IPS DF 6.9 (cell line): Measurements from ENCODE around the gene ITGB8.

ENCODE experiments used
- DNase-seq: peaks from one replicate; pipeline ENCODE4 v3.0.0-alpha.2; 2013; ENCODE audit warnings: low read depth, low spot score
- H3K27ac ChIP-seq: one replicate; pipeline ENCODE4 v1.5.1; 2013; ENCODE audit warnings: low read length, control low read depth
- H3K27me3 ChIP-seq: 2 replicates; pipeline ENCODE4 v1.6.1; 2013; ENCODE audit warnings: mild to moderate bottlenecking, low read length; ENCODE audit not compliant: control insufficient read depth, insufficient read depth
- H3K36me3 ChIP-seq: 2 replicates; pipeline ENCODE4 v1.6.1; 2013; ENCODE audit warnings: low read length; ENCODE audit not compliant: control insufficient read depth, insufficient read depth
- H3K4me1 ChIP-seq: 2 replicates; pipeline ENCODE4 v1.6.1; 2013; ENCODE audit warnings: low read length; ENCODE audit not compliant: control insufficient read depth, insufficient read depth
- H3K4me3 ChIP-seq: 2 replicates; pipeline ENCODE4 v1.5.1; 2013; ENCODE audit warnings: mild to moderate bottlenecking, low read length
- H3K9me3 ChIP-seq: 2 replicates; pipeline ENCODE4 v1.6.1; 2013; ENCODE audit warnings: low read length, inconsistent platforms; ENCODE audit not compliant: control insufficient read depth, insufficient read depth
- WGBS: extraction: QIAGEN DNeasy Blood & Tissue Kit; methylation state at CpG from one replicate; pipeline ENCODE4 v1.1.7; 2013; ENCODE audit warnings: mixed read lengths, missing lambda C conversion rate; ENCODE audit not compliant: insufficient read length, insufficient coverage; 5-methylcytosine and 5-hydroxymethylcytosine counted together

ITGB8 gene

DNA sequence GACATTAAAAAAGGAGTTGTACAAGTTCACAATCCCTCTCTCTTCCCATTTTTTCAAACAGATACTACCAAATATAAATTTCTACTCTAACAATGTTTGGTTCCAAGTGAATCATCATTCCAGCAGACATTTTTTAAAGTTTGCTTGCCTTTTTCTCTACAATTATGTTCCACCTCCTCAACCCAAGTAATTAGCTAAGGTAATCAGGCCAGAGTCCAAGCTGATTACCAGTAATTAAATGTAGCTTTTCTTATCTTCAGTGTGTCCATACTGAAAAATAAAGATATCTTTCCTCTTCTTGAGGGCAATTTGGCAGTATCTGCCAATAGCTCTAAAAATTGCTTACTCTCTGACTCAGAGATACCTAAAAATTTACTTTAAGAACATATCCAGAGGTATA, 126.0 kb downstream of the ITGB8 start:
- no peak overlapping the region for H3K4me3 ChIP-seq
- H3K36me3 ChIP-seq = no peaks in the 10 kb centered on the region
- no peak overlapping the region for H3K27ac ChIP-seq
- DNase-seq = no peak
- no peaks in the 10 kb centered on the region for H3K9me3 ChIP-seq
- no peaks in the 10 kb centered on the region for H3K4me1 ChIP-seq
- H3K27me3 ChIP-seq = no peaks in the 10 kb centered on the region

DNA sequence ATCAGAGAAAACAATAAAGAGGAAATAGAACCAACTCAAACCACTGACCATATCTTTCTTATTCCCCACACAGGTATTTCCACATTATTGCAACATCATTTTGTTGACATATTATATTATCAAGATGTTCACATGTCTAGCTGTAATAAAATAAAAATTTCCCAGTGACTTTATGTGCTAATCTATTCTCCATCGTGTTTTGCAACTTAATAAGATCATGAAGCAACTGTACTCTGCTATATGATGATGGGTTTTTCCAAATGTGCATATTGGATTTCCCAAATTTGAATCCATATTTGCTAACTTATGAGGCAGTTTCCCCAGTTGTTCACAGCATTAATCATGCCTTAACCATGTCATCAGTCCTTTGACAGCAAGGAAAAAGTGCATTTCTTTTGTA, 127.8 kb downstream of the ITGB8 start:
- H3K4me3 ChIP-seq = no peak overlapping the region
- H3K27me3 ChIP-seq = no peaks in the 10 kb centered on the region
- no CpG with 5 or more reads among the region's 1 CpG for WGBS
- H3K27ac ChIP-seq = no peak overlapping the region
- H3K4me1 ChIP-seq = no peaks in the 10 kb centered on the region
- H3K36me3 ChIP-seq = no peaks in the 10 kb centered on the region
- no peaks in the 10 kb centered on the region for H3K9me3 ChIP-seq
- DNase-seq = no peak

DNA sequence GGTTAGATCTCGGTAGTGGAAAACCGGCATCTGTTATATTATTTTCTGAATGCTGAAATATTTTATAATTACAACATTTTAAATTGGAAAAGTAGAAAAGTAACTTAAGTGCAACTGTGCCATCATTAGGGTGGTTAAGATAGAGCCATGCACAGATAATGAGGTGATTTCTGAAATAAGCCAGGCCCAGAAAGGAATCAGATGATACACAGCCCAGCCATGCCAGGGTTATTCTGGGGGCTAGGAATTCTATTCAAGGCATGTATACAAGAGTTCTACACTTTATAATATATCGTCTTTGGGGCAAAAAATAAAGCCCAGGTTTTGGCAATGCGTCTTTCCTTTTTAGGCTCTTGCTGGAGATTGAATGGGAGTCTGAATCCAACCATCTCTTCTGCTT, 128.7 kb downstream of the ITGB8 start:
- Histone ChIP-seq H3K4me1 (no peaks in the 10 kb centered on the region), H3K27ac (no peak overlapping the region), H3K36me3 (0 out of 2 replicates have a peak, but pooled peaks cover 2% of the 10 kb centered on the region), H3K9me3 (no peaks in the 10 kb centered on the region), H3K27me3 (no peaks in the 10 kb centered on the region), H3K4me3 (no peak overlapping the region)
- WGBS = no CpG with 5 or more reads among the region's 4 CpGs
- DNase-seq = no peak

DNA sequence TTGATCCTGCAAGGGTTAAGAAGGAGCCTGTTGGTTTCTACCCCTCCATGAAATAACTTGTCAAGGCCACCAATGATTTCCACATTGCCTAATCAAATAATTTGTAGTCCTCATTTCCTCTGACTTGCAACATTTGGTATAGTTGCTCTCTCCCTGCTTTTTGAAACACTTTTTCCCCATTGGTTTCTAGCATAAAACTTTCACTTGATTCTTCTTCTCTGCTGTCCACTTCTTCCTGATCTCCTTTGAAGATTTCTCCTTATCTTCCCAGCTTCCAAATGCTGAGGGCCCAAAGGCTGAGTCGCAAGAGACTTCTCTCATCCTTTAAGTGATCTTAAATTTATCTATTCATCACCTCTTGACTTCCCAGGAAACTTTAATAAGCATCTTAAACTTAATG, 134.2 kb downstream of the ITGB8 start:
- WGBS = no CpG with 5 or more reads among the region's 1 CpG
- DNase-seq = no peak
- Histone ChIP-seq H3K27me3 (no peaks in the 10 kb centered on the region), H3K36me3 (0 out of 2 replicates have a peak, but pooled peaks cover 2% of the 10 kb centered on the region), H3K4me3 (no peak overlapping the region), H3K4me1 (no peaks in the 10 kb centered on the region), H3K27ac (no peak overlapping the region), H3K9me3 (no peaks in the 10 kb centered on the region)
